ENCODE measurements around the gene SPTLC3.

- no peak for TF ChIP-seq SUZ12 (IDR thresholded peaks at IDR 0.05; ENCODE audit: extremely low read depth, insufficient read depth, insufficient read length)
- TF ChIP-seq YY1 (IDR thresholded peaks at IDR 0.05; ENCODE audit: insufficient read depth, insufficient read length), result no peak
Observed at GRCh38 chr20:13082378-13082777, 73.6 kb downstream of the SPTLC3 start.
